Airway epithelial cell (primary cell): Measurements from ENCODE around the gene PJA1. TPM values are rescaled to one million over a fixed set of nuclear protein-coding genes. Genes with fewer than 3 reads are reported as not detected.

Experiments
- total RNA-seq: library from RNA; depleted of rRNA; stranded (reverse); fragments of >200 nt; gene quantifications from 2 replicates; pipeline ENCODE4 v1.2.3, GENCODE V29; 2015

Gene PJA1
- total RNA-seq: 26.2 and 29.8 TPM in 2 replicates

GRCh38 chrX:69165087-69165651 lies at the start of gene PJA1:
Gene PJA1, minus strand, starts transcription at chrX:69165453. Its CDS starts 2,380 bp downstream, at chrX:69163073.

